ENCODE data around the gene KCTD4.
"Not testable (repeated sequence)": the region's sequence is repeated elsewhere in the genome, so short reads cannot be mapped to it uniquely, and the experiment has no call there.

Gene KCTD4

GRCh38 chr13:45196096-45196495 lies 4.7 kb downstream of the KCTD4 start:
- Mint-ChIP-seq H3K4me1 (peaks cover 12% of the 10 kb centered on the region), H3K27me3 (no peaks in the 10 kb centered on the region), H3K27ac (no peak overlapping the region), H3K4me3 (no peak overlapping the region), H3K9me3 (no peaks in the 10 kb centered on the region)
- ATAC-seq (no peak), DNase-seq (no peak)

- Mint-ChIP-seq H3K4me1 (peaks cover 12% of the 10 kb centered on the region), H3K27ac (no peak overlapping the region), H3K4me3 (no peak overlapping the region), H3K9me3 (no peaks in the 10 kb centered on the region), H3K27me3 (no peaks in the 10 kb centered on the region)
- DNase-seq (no peak), ATAC-seq (no peak)
Measured at GRCh38 chr13:45195421-45195820, 5.4 kb downstream of the KCTD4 start.

- no peak for ATAC-seq
- H3K27me3 Mint-ChIP-seq, result no peaks in the 10 kb centered on the region
- H3K4me1 Mint-ChIP-seq, result peaks cover 12% of the 10 kb centered on the region
- no peaks in the 10 kb centered on the region for H3K9me3 Mint-ChIP-seq
- no peak overlapping the region for H3K4me3 Mint-ChIP-seq
- H3K27ac Mint-ChIP-seq, result no peak overlapping the region
- DNase-seq, result no peak
Measured at GRCh38 chr13:45194081-45194939, 6.5 kb downstream of the KCTD4 start.

- Mint-ChIP-seq H3K4me3 (no peak overlapping the region), H3K9me3 (no peaks in the 10 kb centered on the region), H3K27ac (no peak overlapping the region), H3K4me1 (peaks cover 12% of the 10 kb centered on the region), H3K27me3 (no peaks in the 10 kb centered on the region)
- ATAC-seq, result no peak
- DNase-seq, result no peak
Measured at GRCh38 chr13:45191874-45192273, 9.0 kb downstream of the KCTD4 start.

- not testable (repeated sequence) for H3K27me3 Mint-ChIP-seq, DNase-seq, ATAC-seq, H3K27ac Mint-ChIP-seq, H3K9me3 Mint-ChIP-seq, H3K4me1 Mint-ChIP-seq, H3K4me3 Mint-ChIP-seq
Measured at GRCh38 chr13:45189511-45189910, 11.3 kb downstream of the KCTD4 start.

GRCh38 chr13:45189077-45189476 lies 11.8 kb downstream of the KCTD4 start:
- not testable (repeated sequence) for H3K9me3 Mint-ChIP-seq, H3K4me3 Mint-ChIP-seq, H3K27ac Mint-ChIP-seq, H3K27me3 Mint-ChIP-seq, DNase-seq, ATAC-seq, H3K4me1 Mint-ChIP-seq

- H3K9me3 Mint-ChIP-seq, result no peaks in the 10 kb centered on the region
- no peak overlapping the region for H3K4me3 Mint-ChIP-seq
- no peak overlapping the region for H3K27ac Mint-ChIP-seq
- H3K27me3 Mint-ChIP-seq, result no peaks in the 10 kb centered on the region
- no peaks in the 10 kb centered on the region for H3K4me1 Mint-ChIP-seq
- DNase-seq (no peak), ATAC-seq (no peak)
Measured at GRCh38 chr13:45185286-45185685, 15.6 kb downstream of the KCTD4 start.

GRCh38 chr13:45184693-45185092 lies 16.2 kb downstream of the KCTD4 start:
- ATAC-seq, result no peak
- no peaks in the 10 kb centered on the region for H3K27me3 Mint-ChIP-seq
- no peak overlapping the region for H3K4me3 Mint-ChIP-seq
- H3K4me1 Mint-ChIP-seq, result no peaks in the 10 kb centered on the region
- H3K27ac Mint-ChIP-seq, result no peak overlapping the region
- no peak for DNase-seq
- no peaks in the 10 kb centered on the region for H3K9me3 Mint-ChIP-seq

GRCh38 chr13:45180713-45181601 lies 19.9 kb downstream of the KCTD4 start:
- no peak for ATAC-seq
- Mint-ChIP-seq H3K27me3 (no peaks in the 10 kb centered on the region), H3K9me3 (no peaks in the 10 kb centered on the region), H3K4me1 (peaks cover 29% of the 10 kb centered on the region), H3K4me3 (no peak overlapping the region), H3K27ac (no peak overlapping the region)
- no peak for DNase-seq

- H3K27me3 Mint-ChIP-seq, result no peaks in the 10 kb centered on the region
- ATAC-seq (no peak), DNase-seq (no peak)
- no peak overlapping the region for H3K27ac Mint-ChIP-seq
- H3K4me1 Mint-ChIP-seq, result peaks cover 29% of the 10 kb centered on the region
- H3K9me3 Mint-ChIP-seq, result no peaks in the 10 kb centered on the region
- no peak overlapping the region for H3K4me3 Mint-ChIP-seq
Measured at GRCh38 chr13:45180303-45180702, 20.5 kb downstream of the KCTD4 start.

GRCh38 chr13:45179428-45179827 lies 21.4 kb downstream of the KCTD4 start:
- H3K27me3 Mint-ChIP-seq, result no peaks in the 10 kb centered on the region
- no peak overlapping the region for H3K4me3 Mint-ChIP-seq
- H3K27ac Mint-ChIP-seq, result peak overlapping the region in 1 of 2 donors; percentile 70
- ATAC-seq (no peak), DNase-seq (no peak)
- no peaks in the 10 kb centered on the region for H3K9me3 Mint-ChIP-seq
- H3K4me1 Mint-ChIP-seq, result peaks cover 29% of the 10 kb centered on the region

GRCh38 chr13:45178349-45179162 lies 22.3 kb downstream of the KCTD4 start:
- no peaks in the 10 kb centered on the region for H3K9me3 Mint-ChIP-seq
- no peaks in the 10 kb centered on the region for H3K27me3 Mint-ChIP-seq
- peaks cover 29% of the 10 kb centered on the region for H3K4me1 Mint-ChIP-seq
- peak; percentile 88 for ATAC-seq
- DNase-seq, result peak; percentile 2 to 12
- peak overlapping the region in 1 of 2 donors; percentile 18 for H3K27ac Mint-ChIP-seq
- no peak overlapping the region for H3K4me3 Mint-ChIP-seq

- DNase-seq, result no peak
- Mint-ChIP-seq H3K4me1 (peaks cover 40% of the 10 kb centered on the region), H3K27ac (no peak overlapping the region)
Measured at GRCh38 chr13:45174478-45174877, 26.4 kb downstream of the KCTD4 start.

GRCh38 chr13:45168555-45168930 lies 32.3 kb downstream of the KCTD4 start:
- DNase-seq (no peak), ATAC-seq (no peak)
- Mint-ChIP-seq H3K27ac (no peak overlapping the region), H3K4me3 (no peak overlapping the region), H3K9me3 (no peaks in the 10 kb centered on the region), H3K4me1 (peaks cover 11% of the 10 kb centered on the region), H3K27me3 (no peaks in the 10 kb centered on the region)

More at GRCh38 chr13:45174478-45174877, 26.4 kb downstream of the KCTD4 start:
- no peaks in the 10 kb centered on the region for H3K27me3 Mint-ChIP-seq
- no peak for ATAC-seq
- no peaks in the 10 kb centered on the region for H3K9me3 Mint-ChIP-seq
- H3K4me3 Mint-ChIP-seq, result no peak overlapping the region
